ENCODE measurements around the gene PLA2G12B.

The PLA2G12B gene

GRCh38 chr10:72888151-72888638 lies 66.4 kb downstream of the PLA2G12B start:
- no peak for FAIRE-seq

GRCh38 chr10:72887043-72887442 lies 67.6 kb downstream of the PLA2G12B start:
- no peak for FAIRE-seq

- no peak for FAIRE-seq
Observed at GRCh38 chr10:72886621-72887020, 68.0 kb downstream of the PLA2G12B start.

GRCh38 chr10:72885953-72886352 lies 68.7 kb downstream of the PLA2G12B start:
- no peak for FAIRE-seq
